Activated CD4-positive, alpha-beta T cell treated with anti-CD3 and anti-CD28 coated beads, Interleukin-2, amount 50 U/mL, for 1 hour (primary cell): Measurements from ENCODE around the gene RFXAP.
"Not testable (repeated sequence)": the region's sequence is repeated elsewhere in the genome, so short reads cannot be mapped to it uniquely, and the experiment has no call there.

ENCODE experiments used
- DNase-seq: peaks from one replicate; pipeline ENCODE4 v3.0.0-alpha.2; 2020

Gene RFXAP, protein sequence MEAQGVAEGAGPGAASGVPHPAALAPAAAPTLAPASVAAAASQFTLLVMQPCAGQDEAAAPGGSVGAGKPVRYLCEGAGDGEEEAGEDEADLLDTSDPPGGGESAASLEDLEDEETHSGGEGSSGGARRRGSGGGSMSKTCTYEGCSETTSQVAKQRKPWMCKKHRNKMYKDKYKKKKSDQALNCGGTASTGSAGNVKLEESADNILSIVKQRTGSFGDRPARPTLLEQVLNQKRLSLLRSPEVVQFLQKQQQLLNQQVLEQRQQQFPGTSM

DNA sequence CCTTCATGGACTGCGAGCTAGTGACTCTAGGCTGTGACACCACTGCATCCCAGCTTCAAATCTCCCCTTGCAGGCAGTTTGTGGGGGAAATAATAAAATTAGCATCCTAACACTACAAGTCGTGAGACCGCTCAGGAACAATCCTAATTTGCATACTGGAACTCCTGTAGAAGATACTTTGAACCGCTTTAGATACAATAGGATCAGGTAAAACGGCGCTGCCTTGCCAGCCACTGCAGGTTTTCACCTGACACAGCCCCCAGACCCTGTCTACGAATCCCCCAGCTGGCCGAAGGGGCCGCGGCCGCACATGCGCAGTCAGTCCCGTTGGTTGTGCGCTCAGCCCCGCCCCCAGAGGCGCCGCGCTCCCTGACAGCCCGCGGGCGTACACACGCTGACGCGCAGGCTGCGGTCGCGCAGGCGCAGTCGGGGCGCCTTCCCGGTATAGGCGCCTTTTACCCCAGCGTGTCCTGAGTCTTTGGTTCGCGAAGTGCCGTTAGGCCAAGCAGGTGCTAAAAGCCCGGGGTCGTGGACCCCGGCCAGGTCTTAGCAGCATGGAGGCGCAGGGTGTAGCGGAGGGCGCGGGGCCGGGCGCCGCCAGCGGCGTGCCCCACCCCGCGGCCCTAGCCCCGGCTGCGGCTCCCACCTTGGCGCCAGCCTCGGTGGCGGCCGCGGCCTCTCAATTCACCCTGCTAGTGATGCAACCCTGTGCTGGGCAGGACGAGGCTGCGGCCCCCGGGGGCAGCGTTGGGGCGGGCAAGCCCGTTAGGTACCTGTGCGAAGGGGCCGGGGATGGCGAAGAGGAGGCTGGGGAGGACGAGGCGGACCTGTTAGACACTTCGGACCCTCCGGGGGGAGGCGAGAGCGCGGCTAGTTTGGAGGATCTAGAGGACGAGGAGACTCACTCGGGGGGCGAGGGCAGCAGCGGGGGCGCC lies at the start of gene RFXAP:
Gene RFXAP, plus strand, starts transcription at position 419 of the 935 bp plus-strand sequence. Its CDS starts 136 bp downstream, at position 555.
- DNase-seq: peak; percentile 89

- no peak for DNase-seq
Observed at GRCh38 chr13:36769545-36769944, 49.5 kb upstream of the RFXAP start.

- no peak for DNase-seq
Observed at GRCh38 chr13:36770741-36771140, 48.3 kb upstream of the RFXAP start.

DNA sequence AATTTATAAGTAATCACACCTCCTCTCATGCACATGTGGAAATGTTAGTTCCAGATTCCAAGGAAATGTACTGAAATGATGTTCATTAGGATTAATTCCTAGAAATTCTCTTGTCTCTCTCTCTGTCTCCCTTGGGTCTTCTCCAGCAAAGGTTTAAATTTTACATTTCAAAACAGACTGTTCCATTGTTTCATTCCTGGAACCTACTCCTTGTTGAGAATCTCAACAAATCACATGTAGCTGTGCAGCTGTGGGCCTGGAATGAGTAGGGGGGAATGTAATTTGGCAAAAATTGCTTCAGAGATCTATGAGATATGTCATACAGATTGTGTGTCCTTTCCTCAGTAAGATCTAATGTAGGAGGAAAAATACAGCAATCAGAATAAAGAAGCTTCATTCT lies 46.2 kb upstream of the RFXAP start:
- no peak for DNase-seq

GRCh38 chr13:36774931-36775330 lies 44.1 kb upstream of the RFXAP start:
- no peak for DNase-seq

- DNase-seq: no peak
Observed at GRCh38 chr13:36776175-36776574, 42.8 kb upstream of the RFXAP start.

DNA sequence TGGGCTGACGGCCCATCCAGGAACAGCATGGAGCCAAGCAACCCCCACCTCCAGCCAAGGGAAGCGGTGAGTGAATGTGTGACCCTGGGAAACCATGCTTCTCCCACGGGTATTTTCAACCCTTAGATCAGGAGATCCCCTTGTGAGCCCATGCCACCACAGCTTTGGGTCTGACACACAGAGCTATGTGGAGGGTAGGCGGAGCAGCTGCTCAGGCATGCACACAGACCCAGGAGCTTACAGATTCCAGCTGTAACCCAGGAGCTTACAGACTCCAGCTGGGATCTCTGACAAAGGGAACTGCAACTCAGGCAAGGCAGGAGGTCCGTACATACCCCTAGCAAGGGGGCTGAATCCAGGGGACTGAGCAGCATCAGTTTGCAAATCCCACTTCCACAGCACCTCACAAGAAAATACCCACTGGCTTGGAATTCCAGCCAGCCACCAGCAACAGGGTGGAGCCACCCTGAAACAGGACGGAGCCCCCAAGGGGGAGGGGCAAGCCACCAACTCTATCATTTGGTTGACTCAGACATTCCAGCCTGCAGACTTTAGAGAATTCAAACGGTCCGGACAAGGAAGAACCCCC lies 40.8 kb upstream of the RFXAP start:
- DNase-seq: no peak

DNA sequence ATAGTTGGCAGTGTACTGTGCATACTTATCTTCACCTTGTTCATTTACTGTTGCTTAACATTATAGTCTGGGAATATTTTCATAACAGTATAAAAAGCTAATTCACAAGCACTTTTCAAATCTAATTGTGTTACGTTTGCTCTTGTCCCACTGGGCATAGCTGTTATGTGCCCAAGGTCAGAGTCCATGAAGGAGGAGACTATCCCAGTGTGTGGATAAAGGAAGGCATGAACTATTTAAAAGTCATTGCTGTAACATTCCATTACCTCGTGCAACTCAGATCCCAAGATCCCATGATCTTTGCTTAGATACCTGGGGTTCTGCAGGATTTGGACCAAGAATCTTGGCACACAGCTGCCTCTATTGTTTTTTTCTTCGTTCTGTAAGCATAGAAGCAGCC lies 35.1 kb upstream of the RFXAP start:
- DNase-seq: no peak

GRCh38 chr13:36786175-36786574 lies 32.8 kb upstream of the RFXAP start:
- not testable (repeated sequence) for DNase-seq

DNA sequence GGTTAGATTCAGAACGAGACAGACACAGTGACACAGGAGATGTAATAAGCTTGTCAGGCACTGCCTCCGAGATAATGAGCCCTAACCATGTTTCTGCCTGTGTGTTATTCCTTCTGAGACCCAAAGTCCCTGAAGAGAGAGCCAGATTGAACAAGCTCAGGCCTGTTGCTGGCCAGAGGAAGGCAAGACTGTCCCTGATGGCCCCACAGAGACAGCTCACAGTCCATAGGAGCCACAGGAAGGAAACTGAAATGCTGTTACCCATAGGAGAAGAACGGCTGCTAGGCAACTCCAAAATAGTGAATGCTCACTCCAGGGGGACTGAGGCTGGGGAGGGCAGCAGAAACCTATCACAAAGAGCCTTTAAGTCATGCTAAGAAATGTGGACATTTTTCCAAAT lies 31.8 kb upstream of the RFXAP start:
- DNase-seq: no peak

DNA sequence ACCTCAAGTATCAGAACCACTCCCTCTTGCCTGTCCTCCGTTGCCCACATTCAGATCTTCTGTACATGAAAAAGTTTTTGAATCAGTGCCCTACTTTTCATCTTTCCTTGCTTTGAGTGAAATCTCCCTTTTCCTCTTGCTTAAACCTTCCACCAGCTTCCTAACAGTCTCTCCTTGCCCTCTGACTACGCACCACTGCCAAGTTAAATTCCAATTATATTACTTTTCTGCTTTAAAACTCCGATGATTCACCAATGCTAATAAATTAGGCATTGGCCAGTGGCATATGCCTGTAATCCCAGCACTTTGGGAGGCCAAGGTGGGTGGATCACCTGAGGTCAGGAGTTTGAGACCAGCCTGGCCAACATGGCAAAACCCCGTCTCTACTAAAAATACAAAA lies 30.7 kb upstream of the RFXAP start:
- DNase-seq: no peak

DNA sequence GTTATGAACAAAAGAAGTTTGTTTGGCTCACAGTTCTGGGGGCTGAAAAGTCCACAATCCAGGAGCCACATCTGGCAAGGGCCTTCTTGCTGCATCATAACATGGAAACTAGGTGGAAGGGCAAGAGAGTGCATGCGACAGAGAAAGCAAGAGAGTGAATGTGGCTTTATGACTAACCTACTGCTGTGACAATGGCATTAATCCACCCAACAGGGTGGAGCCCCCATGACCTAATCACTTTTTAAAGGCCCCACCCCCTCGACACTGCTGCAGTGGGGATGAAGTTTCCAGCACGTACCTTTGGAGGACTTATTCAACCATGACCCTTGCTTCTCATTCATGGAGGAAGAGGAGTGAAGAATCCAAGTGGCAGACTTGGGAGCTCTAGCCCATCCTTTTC lies 30.0 kb upstream of the RFXAP start:
- DNase-seq: no peak

DNA sequence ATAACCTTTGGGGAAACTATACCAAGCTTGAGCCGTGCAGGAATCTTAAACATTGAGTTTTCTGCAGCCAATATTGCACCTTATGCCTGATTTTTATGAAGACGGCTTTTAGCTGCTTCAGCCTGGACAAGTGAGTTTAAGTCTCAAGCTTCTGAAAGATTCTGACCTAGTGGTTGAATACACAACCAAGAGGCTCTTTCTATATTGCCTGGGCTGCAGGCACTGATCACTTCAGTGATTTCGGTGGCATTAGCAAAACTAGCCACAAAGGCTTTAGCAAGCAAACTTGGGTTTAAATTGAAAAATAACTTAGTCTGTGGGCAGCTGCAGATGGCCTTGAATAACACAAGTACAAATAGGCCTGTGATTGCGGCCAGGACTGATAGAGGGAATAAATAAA lies 29.3 kb upstream of the RFXAP start:
- DNase-seq: no peak

DNA sequence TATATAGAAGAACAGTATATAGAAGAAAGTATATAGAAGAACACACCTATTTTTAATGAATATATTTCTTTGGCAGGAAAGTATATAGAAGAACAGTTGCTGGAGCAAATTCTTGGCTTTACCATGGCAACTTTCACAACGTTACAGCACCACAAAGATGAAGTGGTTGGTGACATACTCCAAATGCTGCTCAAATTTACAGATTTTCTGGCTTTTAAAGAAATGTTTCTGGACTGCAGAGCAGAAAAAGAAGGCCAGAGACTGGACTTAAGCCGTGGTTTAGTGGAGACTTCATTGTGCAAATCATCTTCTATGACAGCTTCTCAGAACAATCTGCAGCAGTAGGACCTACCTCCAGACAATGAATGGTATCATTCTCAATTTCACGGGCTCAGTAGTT lies 24.3 kb upstream of the RFXAP start:
- DNase-seq: no peak

DNA sequence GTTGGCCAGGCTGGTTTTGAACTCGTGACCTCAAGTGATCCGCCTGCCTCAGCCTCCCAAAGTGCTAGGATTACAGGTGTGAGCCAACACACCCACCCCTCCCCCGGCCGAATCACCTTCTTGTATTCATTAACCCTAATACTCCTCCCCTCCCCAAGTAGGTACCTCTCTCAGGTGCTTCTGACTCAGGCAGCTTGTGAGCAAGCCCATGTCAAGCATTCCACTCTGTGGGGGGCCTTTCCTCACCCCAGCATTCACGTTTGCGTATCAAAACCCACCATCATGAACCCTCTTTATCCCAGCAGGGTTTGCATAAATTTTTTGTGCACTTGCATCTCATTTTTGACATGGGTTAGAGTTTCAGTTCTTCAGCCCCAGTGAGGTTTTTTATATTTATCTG lies 23.6 kb upstream of the RFXAP start:
- DNase-seq: no peak

DNA sequence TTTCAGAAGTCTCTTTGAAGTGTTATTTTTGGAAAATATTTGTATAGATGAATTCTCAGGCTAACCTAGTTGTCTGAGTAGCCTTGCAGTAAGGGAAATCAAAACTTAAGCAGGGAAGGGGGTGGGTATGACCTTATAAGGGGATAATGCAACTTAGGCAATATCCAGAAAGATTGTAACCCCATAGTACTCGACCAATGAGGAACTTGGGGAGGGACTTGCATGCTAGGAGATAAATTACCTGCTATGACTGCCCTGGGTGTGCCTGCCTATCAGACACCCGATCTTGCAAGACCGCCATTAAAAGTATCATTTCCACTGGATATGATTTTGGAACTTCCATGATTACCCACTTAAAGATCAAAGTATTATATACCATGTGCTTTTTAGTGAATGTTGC lies 23.0 kb upstream of the RFXAP start:
- DNase-seq: no peak

- no peak for DNase-seq
Observed at GRCh38 chr13:36801035-36801434, 18.0 kb upstream of the RFXAP start.

GRCh38 chr13:36804588-36804987 lies 14.4 kb upstream of the RFXAP start:
- no peak for DNase-seq

GRCh38 chr13:36806102-36806501 lies 12.9 kb upstream of the RFXAP start:
- DNase-seq: no peak

- DNase-seq: no peak
Observed at GRCh38 chr13:36807616-36808015, 11.4 kb upstream of the RFXAP start.

GRCh38 chr13:36813225-36813624 lies 5.8 kb upstream of the RFXAP start:
- DNase-seq: no peak

DNA sequence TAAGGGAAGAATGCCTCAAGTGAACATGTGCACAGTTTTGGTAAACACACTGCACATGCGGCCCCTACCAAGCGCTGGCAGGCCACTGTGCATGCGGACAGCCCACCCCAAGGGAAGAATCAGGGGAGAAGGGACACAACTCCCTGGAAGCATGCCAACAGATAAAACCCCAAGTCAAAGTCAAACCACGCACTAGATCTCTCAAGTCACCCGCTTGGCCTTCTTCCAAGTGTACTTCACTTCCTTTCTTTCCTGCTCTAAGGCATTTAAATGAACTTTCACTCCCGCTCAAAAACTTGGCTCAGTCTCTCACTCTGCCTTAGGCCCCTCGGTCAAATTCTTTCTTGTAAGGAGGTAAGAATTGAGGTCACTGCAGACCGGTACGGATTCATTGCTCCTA lies 4.6 kb upstream of the RFXAP start:
- DNase-seq: no peak

DNA sequence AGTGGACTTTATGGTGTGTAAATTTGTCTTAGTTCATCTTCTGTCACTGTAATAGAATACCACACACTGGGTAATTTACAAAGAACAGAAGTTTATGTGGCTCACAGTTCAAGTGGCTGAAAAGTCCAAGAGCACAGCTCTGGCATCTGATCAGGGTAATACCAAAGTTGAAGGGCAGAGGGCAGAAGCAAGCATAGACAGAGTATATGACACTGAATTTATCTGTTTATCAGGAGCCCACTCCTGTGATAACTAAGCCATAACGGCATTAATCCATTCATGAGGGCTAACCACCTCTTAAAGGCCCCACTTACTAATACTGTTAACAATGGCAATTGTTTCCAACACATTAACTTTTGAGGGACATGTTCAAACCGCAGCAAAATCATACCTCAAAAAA lies 4.0 kb upstream of the RFXAP start:
- DNase-seq: no peak
